HG02973 (cell line): Measurements from ENCODE around the gene KIAA0040.

ENCODE experiments used
- ATAC-seq: cut with Tn5 transposase; IDR thresholded peaks from one replicate; pipeline ENCODE4 v1.9.1; 2021; ENCODE audit warnings: moderate library complexity; ENCODE audit not compliant: unreplicated experiment

Gene KIAA0040

GRCh38 chr1:175203570-175204068, 11.0 kb upstream of the KIAA0040 start:
- ATAC-seq: no peak

GRCh38 chr1:175200678-175201521, 8.3 kb upstream of the KIAA0040 start:
- ATAC-seq: no peak

GRCh38 chr1:175198332-175198731, 5.8 kb upstream of the KIAA0040 start:
- no peak for ATAC-seq

GRCh38 chr1:175197531-175197930, 5.0 kb upstream of the KIAA0040 start:
- no peak for ATAC-seq

- ATAC-seq: no peak
Observed at GRCh38 chr1:175195798-175196197, 3.2 kb upstream of the KIAA0040 start.

GRCh38 chr1:175195281-175195680, 2.7 kb upstream of the KIAA0040 start:
- ATAC-seq: no peak

- ATAC-seq: no peak
Observed at GRCh38 chr1:175193527-175193910, 943 bp upstream of the KIAA0040 start.

GRCh38 chr1:175192111-175192629, 406 bp downstream of the KIAA0040 start:
- ATAC-seq: no peak

GRCh38 chr1:175191659-175192058, 917 bp downstream of the KIAA0040 start:
- ATAC-seq: no peak

GRCh38 chr1:175188936-175189335, 3.6 kb downstream of the KIAA0040 start:
- peak; percentile 68 for ATAC-seq

GRCh38 chr1:175186433-175187160, 6.0 kb downstream of the KIAA0040 start:
- ATAC-seq: no peak

- ATAC-seq: no peak
Observed at GRCh38 chr1:175185903-175186302, 6.7 kb downstream of the KIAA0040 start.

GRCh38 chr1:175183586-175183985, 9.0 kb downstream of the KIAA0040 start:
- ATAC-seq: no peak

- ATAC-seq: no peak
Observed at GRCh38 chr1:175182201-175182746, 10.3 kb downstream of the KIAA0040 start.

GRCh38 chr1:175179837-175180590, 12.6 kb downstream of the KIAA0040 start:
- no peak for ATAC-seq

GRCh38 chr1:175178456-175178855, 14.1 kb downstream of the KIAA0040 start:
- ATAC-seq: no peak

GRCh38 chr1:175178056-175178455, 14.5 kb downstream of the KIAA0040 start:
- no peak for ATAC-seq

GRCh38 chr1:175176246-175176645, 16.3 kb downstream of the KIAA0040 start:
- ATAC-seq: no peak

- ATAC-seq: peak; percentile 92
Observed at GRCh38 chr1:175174309-175175102, 18.1 kb downstream of the KIAA0040 start.

- ATAC-seq: no peak
Observed at GRCh38 chr1:175173531-175173930, 19.0 kb downstream of the KIAA0040 start.
